NCI-H82 treated with DMSO at 0.1 percent for 48 hours (cell line): Measurements from ENCODE around the gene AFDN.

Experiments
- DNase-seq: peaks from one replicate; lab custom pipeline; 2025; ENCODE audit not compliant: unreplicated experiment; lab: John Stamatoyannopoulos, UW

The AFDN gene

GRCh38 chr6:167840526-167841179 lies 13.9 kb downstream of the AFDN start:
- DNase-seq: no peak

GRCh38 chr6:167841981-167842380 lies 15.3 kb downstream of the AFDN start:
- DNase-seq: no peak

- DNase-seq: no peak
Observed at GRCh38 chr6:167842457-167842856, 15.7 kb downstream of the AFDN start.

- DNase-seq: no peak
Observed at GRCh38 chr6:167843023-167843422, 16.3 kb downstream of the AFDN start.

- DNase-seq: peak; percentile 84
Observed at GRCh38 chr6:167845856-167846255, 19.1 kb downstream of the AFDN start.

GRCh38 chr6:167846997-167847606 lies 20.4 kb downstream of the AFDN start:
- DNase-seq: no peak

- no peak for DNase-seq
Observed at GRCh38 chr6:167847936-167848335, 21.2 kb downstream of the AFDN start.

GRCh38 chr6:167848783-167849182 lies 22.1 kb downstream of the AFDN start:
- DNase-seq: no peak

- DNase-seq: no peak
Observed at GRCh38 chr6:167849846-167850459, 23.2 kb downstream of the AFDN start.

GRCh38 chr6:167850782-167851181 lies 24.1 kb downstream of the AFDN start:
- DNase-seq: no peak

GRCh38 chr6:167851370-167851952 lies 24.8 kb downstream of the AFDN start:
- DNase-seq: no peak

GRCh38 chr6:167855825-167856425 lies 29.2 kb downstream of the AFDN start:
- no peak for DNase-seq

GRCh38 chr6:167856474-167856873 lies 29.8 kb downstream of the AFDN start:
- DNase-seq: no peak

GRCh38 chr6:167856999-167857660 lies 30.4 kb downstream of the AFDN start:
- DNase-seq: no peak

- no peak for DNase-seq
Observed at GRCh38 chr6:167858086-167858591, 31.4 kb downstream of the AFDN start.

- no peak for DNase-seq
Observed at GRCh38 chr6:167858842-167859664, 32.3 kb downstream of the AFDN start.

- DNase-seq: no peak
Observed at GRCh38 chr6:167860550-167861226, 34.0 kb downstream of the AFDN start.

GRCh38 chr6:167861424-167861823 lies 34.7 kb downstream of the AFDN start:
- no peak for DNase-seq

GRCh38 chr6:167863897-167864296 lies 37.2 kb downstream of the AFDN start:
- DNase-seq: no peak

- DNase-seq: no peak
Observed at GRCh38 chr6:167866642-167867041, 39.9 kb downstream of the AFDN start.
